HEK293T (cell line): ENCODE measurements around the gene SYT9.

Experiments used
- CTCF ChIA-PET: fragments of 350-600 bp; formaldehyde crosslinking; extraction: SDS; loops from one replicate; lab custom pipeline; 2021; ENCODE audit warnings: antibody characterized with exemption, inconsistent platforms; lab: Yijun Ruan, JAX
- POLR2A ChIA-PET: fragments of 350-600 bp; formaldehyde crosslinking; extraction: SDS; loops from one replicate; lab custom pipeline; 2020; ENCODE audit warnings: antibody characterized with exemption, inconsistent platforms; lab: Yijun Ruan, JAX
- DNase-seq: peaks from one replicate; pipeline ENCODE4 v3.0.0; 2012; ENCODE audit warnings: mixed read lengths; ENCODE audit errors: extremely low spot score
- ARNT ChIP-seq: fragments of 450-650 bp; IDR thresholded peaks from 2 replicates; pipeline ENCODE4 v1.6.1; 2017; ENCODE audit warnings: mild to moderate bottlenecking
- BHLHE40 ChIP-seq: fragments of 450-650 bp; IDR thresholded peaks from 2 replicates; pipeline ENCODE4 v1.6.1; 2016; ENCODE audit warnings: mild to moderate bottlenecking, moderate library complexity, borderline replicate concordance
- CTBP1 ChIP-seq: fragments of 450-650 bp; IDR thresholded peaks from 2 replicates; pipeline ENCODE4 v1.6.1; 2016; ENCODE audit warnings: borderline replicate concordance
- ELF4 ChIP-seq: fragments of 450-650 bp; IDR thresholded peaks from 2 replicates; pipeline ENCODE4 v1.6.1; 2017; ENCODE audit warnings: antibody characterized with exemption
- FOXA1 ChIP-seq: fragments of 450-650 bp; IDR thresholded peaks from 2 replicates; pipeline ENCODE4 v1.6.1; 2016; ENCODE audit warnings: mild to moderate bottlenecking
- FOXK2 ChIP-seq: fragments of 450-650 bp; IDR thresholded peaks from 2 replicates; pipeline ENCODE4 v1.6.1; 2016; ENCODE audit warnings: mild to moderate bottlenecking
- FOXM1 ChIP-seq: fragments of 450-650 bp; IDR thresholded peaks from 2 replicates; pipeline ENCODE4 v1.6.1; 2017; ENCODE audit warnings: mild to moderate bottlenecking, borderline replicate concordance
- HDGF ChIP-seq: fragments of 450-650 bp; IDR thresholded peaks from 2 replicates; pipeline ENCODE4 v1.6.1; 2017; ENCODE audit warnings: antibody characterized with exemption, borderline replicate concordance
- L3MBTL2 ChIP-seq: fragments of 450-650 bp; conservative IDR thresholded peaks from 2 replicates; pipeline ENCODE4 v1.6.1; 2016; ENCODE audit warnings: mild to moderate bottlenecking
- LEF1 ChIP-seq: fragments of 450-650 bp; IDR thresholded peaks from 2 replicates; pipeline ENCODE4 v1.6.1; 2017; ENCODE audit warnings: mild to moderate bottlenecking, borderline replicate concordance
- NFRKB ChIP-seq: fragments of 450-650 bp; IDR thresholded peaks from 2 replicates; pipeline ENCODE4 v1.6.1; 2016; ENCODE audit warnings: mild to moderate bottlenecking, moderate library complexity
- SP1 ChIP-seq: fragments of 450-650 bp; IDR thresholded peaks from 2 replicates; pipeline ENCODE4 v1.6.1; 2017
- SUZ12 ChIP-seq: fragments of 450-650 bp; IDR thresholded peaks from 2 replicates; pipeline ENCODE4 v1.6.1; 2016; ENCODE audit warnings: mild to moderate bottlenecking
- TARDBP ChIP-seq: fragments of 450-650 bp; IDR thresholded peaks from 2 replicates; pipeline ENCODE4 v1.6.1; 2016
- ZNF384 ChIP-seq: fragments of 450-650 bp; IDR thresholded peaks from 2 replicates; pipeline ENCODE4 v1.6.1; 2016
- TF ChIP-seq, protein P1 (sequence below): fragments of 450-650 bp; IDR thresholded peaks from 2 replicates; pipeline ENCODE4 v1.6.1; 2016

SYT9 gene

DNA sequence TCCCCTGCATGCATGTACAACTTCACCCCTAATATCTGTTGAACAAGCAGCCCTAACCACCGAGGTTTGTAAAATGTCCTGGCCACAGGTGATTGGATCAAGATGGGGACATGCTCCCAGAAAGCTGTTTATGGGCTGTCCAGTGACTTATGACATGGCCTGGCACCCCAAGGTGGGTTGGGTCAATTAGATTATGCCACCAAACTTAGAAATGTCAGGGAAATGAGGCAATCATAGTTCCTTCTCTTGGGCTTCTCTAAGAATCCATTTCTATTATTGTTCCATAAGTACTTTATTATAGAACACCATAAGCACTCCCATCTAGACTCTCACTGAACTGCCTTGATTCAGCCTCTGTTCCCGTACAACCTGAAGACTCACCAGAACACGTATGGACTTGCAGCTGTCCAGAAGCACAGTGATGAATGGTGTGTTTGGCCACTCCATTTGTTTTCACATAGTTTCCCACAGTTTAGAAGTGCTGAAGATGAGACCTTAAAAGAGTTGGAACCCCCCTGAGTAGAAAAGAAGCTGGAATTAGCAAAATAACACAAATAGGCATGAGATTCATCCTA, 188.1 kb downstream of the SYT9 start:
- no peak for TF ChIP-seq BHLHE40
- no peak for TF ChIP-seq SUZ12
- TF ChIP-seq FOXM1: no peak
- TF ChIP-seq, protein P1, sequence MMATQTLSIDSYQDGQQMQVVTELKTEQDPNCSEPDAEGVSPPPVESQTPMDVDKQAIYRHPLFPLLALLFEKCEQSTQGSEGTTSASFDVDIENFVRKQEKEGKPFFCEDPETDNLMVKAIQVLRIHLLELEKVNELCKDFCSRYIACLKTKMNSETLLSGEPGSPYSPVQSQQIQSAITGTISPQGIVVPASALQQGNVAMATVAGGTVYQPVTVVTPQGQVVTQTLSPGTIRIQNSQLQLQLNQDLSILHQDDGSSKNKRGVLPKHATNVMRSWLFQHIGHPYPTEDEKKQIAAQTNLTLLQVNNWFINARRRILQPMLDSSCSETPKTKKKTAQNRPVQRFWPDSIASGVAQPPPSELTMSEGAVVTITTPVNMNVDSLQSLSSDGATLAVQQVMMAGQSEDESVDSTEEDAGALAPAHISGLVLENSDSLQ: no peak
- TF ChIP-seq LEF1: no peak
- TF ChIP-seq NFRKB: no peak
- no peak for TF ChIP-seq SP1
- TF ChIP-seq L3MBTL2: no peak
- TF ChIP-seq CTBP1: no peak
- TF ChIP-seq FOXK2: no peak
- TF ChIP-seq ELF4: no peak
- TF ChIP-seq ZNF384: no peak
- TF ChIP-seq HDGF: no peak
- TF ChIP-seq TARDBP: no peak
- no peak for TF ChIP-seq FOXA1
- TF ChIP-seq ARNT: no peak
- CTCF ChIA-PET: no interaction called here
- DNase-seq: no peak
- POLR2A ChIA-PET: no interaction called here

DNA sequence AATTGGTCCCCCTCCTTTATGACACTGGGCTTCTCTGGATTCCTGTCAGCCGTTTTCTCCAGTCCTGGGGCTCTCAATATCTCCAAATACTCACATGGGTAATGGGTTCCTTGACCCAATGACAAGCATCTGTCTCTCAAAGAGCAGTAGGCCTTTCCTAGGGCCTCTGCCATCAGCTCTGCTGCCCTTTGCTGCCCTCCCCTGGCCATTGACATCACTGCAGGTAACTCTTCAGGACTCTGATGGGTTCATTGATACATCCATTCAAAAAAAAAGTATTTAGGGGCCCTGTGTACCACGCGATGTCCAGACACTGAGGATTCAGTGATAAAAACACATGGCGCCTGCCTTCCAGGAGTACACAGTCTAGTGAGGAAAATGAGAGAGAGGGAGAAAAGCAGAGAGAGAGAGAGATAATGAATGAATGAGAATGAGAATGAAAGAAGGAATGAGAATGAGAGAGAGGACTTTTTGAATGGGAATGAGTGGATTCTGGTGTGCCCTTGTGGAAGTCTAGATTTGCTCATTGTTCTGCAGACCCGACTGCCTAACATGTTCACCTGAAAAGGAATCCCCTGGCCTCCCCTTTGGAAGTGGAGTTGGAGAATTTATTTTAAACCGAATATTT, 191.0 kb downstream of the SYT9 start:
- TF ChIP-seq ZNF384: no peak
- no peak for TF ChIP-seq SP1
- TF ChIP-seq TARDBP: no peak
- TF ChIP-seq LEF1: no peak
- no peak for TF ChIP-seq HDGF
- no peak for TF ChIP-seq CTBP1
- no peak for TF ChIP-seq BHLHE40
- TF ChIP-seq FOXK2: no peak
- TF ChIP-seq SUZ12: no peak
- TF ChIP-seq FOXA1: no peak
- no peak for TF ChIP-seq L3MBTL2
- TF ChIP-seq ARNT: no peak
- DNase-seq: peak; percentile 74
- CTCF ChIA-PET: interaction anchor here (0.7 to 2.1 kb wide), 9 partner anchors 21 to 346 kb away, joined by 3 to 6 read pairs (median 3); no protein-coding TSS in a partner anchor
- POLR2A ChIA-PET: no interaction called here

DNA sequence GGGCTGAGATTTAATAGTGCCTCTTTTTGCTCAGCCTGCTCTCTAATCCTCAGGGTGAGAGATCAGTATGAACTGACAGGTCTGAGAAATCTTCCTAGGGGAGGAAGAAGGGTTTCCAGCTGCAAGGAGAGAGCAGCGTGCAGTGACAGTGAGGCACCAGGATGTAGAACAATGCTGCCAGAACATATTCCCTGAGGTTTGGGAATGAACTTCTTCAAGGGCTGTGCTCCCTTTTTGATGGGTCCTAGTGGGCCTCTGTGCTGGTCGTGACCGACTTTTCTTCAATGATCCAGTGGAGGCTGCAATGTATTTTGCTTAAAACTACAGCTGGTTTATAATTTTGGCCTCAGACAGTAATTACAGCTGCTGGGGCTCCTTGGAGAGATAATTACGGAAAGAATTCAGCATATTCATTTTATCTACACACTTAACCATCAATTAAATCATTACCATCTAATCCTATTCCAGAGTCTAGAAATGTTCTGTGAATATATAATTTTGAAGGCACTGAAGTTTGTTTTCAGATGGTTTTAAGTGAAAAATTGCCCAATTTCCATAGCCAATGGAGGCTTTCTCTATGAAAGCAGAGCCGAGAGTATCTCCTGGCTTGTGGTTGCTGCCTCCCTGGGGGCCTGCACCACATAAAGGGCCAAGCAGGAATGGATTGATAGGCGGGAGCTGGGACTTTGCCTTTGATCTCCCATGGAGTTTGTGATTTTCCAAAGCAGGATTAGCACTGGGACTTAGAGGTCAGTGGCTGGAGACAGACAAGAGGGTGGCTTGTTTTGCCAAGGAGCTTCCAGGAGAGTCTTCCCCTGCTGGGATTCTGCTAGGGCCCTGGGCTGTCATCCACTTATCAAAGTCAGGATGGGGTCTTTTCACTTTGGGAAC, 192.6 kb downstream of the SYT9 start:
- TF ChIP-seq LEF1: no peak
- no peak for TF ChIP-seq NFRKB
- TF ChIP-seq ELF4: no peak
- TF ChIP-seq ZNF384: no peak
- no peak for TF ChIP-seq FOXM1
- DNase-seq: no peak
- POLR2A ChIA-PET: no interaction called here
- CTCF ChIA-PET: interaction anchor here (0.6 kb wide), 1 partner anchor 346 kb away, joined by 3 read pairs; no protein-coding TSS in a partner anchor

DNA sequence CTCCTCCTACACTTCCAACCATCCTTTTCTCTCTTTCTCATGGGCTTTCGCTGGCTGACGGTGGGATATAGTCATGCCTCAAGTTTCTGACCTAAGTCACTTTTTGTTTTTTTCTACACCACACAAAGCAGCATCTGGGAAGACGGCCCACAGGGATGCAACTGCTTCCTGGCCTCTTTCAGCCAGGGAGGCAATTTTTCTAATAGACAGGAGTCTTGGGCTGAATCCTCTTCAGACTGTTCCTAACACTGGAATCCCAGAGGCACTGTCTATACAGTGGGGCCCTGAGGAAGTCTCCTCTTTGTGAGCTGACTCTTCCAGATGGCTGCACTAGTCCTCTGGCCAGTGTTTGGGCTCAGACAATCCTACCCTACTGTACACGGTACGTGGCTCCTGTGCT, 193.9 kb downstream of the SYT9 start:
- CTCF ChIA-PET: no interaction called here
- DNase-seq: no peak
- TF ChIP-seq FOXK2 (no peak), SP1 (no peak), LEF1 (no peak), FOXA1 (no peak), HDGF (no peak), CTBP1 (no peak), L3MBTL2 (no peak)
- POLR2A ChIA-PET: no interaction called here

DNA sequence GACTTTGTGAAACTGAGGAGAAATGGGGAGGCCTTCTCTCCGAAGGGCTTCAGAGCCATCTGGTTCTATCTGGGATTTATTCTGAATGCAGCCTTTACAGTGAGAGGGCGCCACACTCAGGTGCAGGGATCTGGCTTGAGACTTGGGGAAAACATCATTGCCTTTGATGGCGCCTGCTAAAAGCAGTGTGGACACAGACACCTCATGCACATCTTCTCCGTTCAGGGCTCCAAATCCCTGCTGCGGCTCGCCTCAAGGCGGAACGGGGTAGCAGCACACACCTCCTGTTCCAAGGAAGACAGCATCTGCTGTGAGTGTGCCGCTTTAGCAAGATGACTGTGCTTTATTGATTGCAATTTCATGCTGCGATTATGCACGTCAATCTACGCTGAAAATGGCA, 196.5 kb downstream of the SYT9 start:
- TF ChIP-seq LEF1: no peak
- no peak for TF ChIP-seq CTBP1
- TF ChIP-seq, protein P1: no peak
- no peak for TF ChIP-seq HDGF
- TF ChIP-seq SP1: no peak
- no peak for TF ChIP-seq FOXA1
- TF ChIP-seq SUZ12: no peak
- TF ChIP-seq L3MBTL2: no peak
- no peak for TF ChIP-seq ELF4
- no peak for TF ChIP-seq FOXK2
- CTCF ChIA-PET: no interaction called here
- DNase-seq: no peak
- POLR2A ChIA-PET: no interaction called here

DNA sequence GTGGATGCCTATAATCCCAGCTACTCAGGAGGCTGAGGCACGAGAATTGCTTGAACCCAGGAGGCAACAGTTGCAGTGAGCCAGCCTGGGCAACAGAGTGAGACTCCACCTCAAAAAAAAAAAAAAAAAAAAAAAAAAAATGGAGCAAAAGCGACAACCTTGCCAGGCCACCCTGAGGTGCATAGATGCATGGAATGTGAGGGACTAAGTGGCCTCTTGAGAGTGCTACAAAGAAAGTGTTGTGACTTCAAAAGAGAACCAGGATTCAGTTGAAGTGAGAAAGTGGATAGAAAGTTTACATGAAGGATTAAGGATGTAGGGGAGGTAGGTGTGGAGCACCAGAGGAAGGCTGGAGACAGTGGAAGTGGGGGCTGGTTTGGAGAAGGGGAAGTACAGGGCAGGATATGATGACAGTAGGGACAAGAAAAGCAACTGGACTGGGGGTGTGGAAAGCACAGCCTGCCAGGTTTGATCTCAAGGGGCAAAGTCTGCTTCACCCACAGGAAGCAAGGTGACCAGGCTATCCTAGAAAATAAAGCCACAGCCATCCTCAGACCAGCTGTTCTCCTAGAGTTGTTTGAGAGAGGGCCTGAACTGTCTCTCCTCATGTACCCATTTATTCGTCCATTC, 197.6 kb downstream of the SYT9 start:
- TF ChIP-seq BHLHE40 (no peak), L3MBTL2 (no peak), TARDBP (no peak)
- TF ChIP-seq, protein P1: no peak
- ChIA-PET CTCF (no interaction called here), POLR2A (no interaction called here)
- no peak for DNase-seq
